GM18867 (cell line): ENCODE data around the gene COL18A1.

Source experiments
- ATAC-seq: cut with Tn5 transposase; IDR thresholded peaks from one replicate; pipeline ENCODE4 v1.9.1; 2021; ENCODE audit warnings: mild to moderate bottlenecking, moderate library complexity; ENCODE audit not compliant: unreplicated experiment

COL18A1 gene

GRCh38 chr21:45411810-45412206 is 6.8 kb downstream of the COL18A1 start:
- ATAC-seq: no peak

- no peak for ATAC-seq
Measured at GRCh38 chr21:45412491-45412890, 7.5 kb downstream of the COL18A1 start.

GRCh38 chr21:45412909-45413611 is 8.1 kb downstream of the COL18A1 start:
- ATAC-seq: no peak

GRCh38 chr21:45413922-45414321 is 9.0 kb downstream of the COL18A1 start:
- ATAC-seq: no peak

GRCh38 chr21:45414396-45415187 is 9.6 kb downstream of the COL18A1 start:
- ATAC-seq: no peak

GRCh38 chr21:45415188-45415942 is 10.4 kb downstream of the COL18A1 start:
- no peak for ATAC-seq

GRCh38 chr21:45415943-45416611 is 11.1 kb downstream of the COL18A1 start:
- no peak for ATAC-seq

- no peak for ATAC-seq
Measured at GRCh38 chr21:45416620-45417019, 11.7 kb downstream of the COL18A1 start.

GRCh38 chr21:45417256-45417950 is 12.4 kb downstream of the COL18A1 start:
- ATAC-seq: no peak

GRCh38 chr21:45417951-45418300 is 13.0 kb downstream of the COL18A1 start:
- ATAC-seq: no peak

GRCh38 chr21:45418301-45419071 is 13.5 kb downstream of the COL18A1 start:
- no peak for ATAC-seq

- no peak for ATAC-seq
Measured at GRCh38 chr21:45419162-45419561, 14.2 kb downstream of the COL18A1 start.

GRCh38 chr21:45420061-45421041 is 15.4 kb downstream of the COL18A1 start:
- ATAC-seq: no peak

- ATAC-seq: no peak
Measured at GRCh38 chr21:45421071-45421845, 16.3 kb downstream of the COL18A1 start.

GRCh38 chr21:45421846-45422775 is 17.1 kb downstream of the COL18A1 start:
- no peak for ATAC-seq

GRCh38 chr21:45423201-45423955 is 18.4 kb downstream of the COL18A1 start:
- ATAC-seq: no peak
